CD1c-positive myeloid dendritic cell (primary cell): Measurements from ENCODE around the gene RPL31.

Experiments used
- DNase-seq: peaks from one replicate; pipeline ENCODE4 v3.0.0-alpha.2; 2016; ENCODE audit errors: extremely low spot score

The RPL31 gene

DNA sequence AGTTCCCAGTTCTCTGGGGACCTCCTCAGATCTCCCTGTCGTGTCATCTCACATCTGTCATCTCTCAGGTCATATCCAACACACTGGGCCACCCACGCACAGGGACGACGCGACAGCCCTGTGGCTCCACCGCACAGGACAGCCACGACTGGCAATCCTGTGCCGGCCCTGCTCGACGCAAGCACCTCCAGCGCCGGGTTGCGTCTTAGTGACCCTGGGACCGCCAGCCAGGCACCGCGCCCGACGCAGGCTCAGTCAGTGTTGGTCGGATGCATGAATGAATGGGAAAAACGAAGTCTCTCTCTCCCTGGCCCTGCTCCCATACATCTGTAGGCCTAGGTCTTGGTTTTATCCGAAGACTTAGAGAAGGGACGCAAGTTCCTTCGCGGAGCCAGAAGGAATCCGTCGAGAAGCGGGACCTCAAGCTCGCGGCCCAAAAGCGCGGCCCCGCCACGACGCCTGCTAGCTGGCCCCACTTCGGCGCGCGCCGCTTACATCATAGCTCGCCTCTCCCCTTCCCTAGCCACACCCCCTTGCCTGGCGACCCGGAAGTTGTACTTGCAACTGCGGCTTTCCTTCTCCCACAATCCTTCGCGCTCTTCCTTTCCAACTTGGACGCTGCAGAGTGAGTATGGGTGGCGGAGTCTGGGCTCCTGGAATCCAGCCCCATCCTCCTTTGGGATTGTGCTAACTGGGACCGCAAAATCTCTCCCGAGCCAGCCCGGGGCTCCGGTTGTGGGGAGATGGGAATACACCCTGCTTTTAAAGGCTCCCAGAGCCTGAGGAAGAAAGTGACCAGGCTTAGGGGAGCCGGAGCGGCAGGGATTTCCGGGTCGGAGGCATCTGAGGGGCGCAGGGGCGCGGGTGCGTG is at the start of gene RPL31:
Gene RPL31, plus strand, starts transcription at position 599 of the 871 bp plus-strand sequence. CDS start 413 bp downstream, outside the sequence.
- peak; percentile 96 for DNase-seq

DNA sequence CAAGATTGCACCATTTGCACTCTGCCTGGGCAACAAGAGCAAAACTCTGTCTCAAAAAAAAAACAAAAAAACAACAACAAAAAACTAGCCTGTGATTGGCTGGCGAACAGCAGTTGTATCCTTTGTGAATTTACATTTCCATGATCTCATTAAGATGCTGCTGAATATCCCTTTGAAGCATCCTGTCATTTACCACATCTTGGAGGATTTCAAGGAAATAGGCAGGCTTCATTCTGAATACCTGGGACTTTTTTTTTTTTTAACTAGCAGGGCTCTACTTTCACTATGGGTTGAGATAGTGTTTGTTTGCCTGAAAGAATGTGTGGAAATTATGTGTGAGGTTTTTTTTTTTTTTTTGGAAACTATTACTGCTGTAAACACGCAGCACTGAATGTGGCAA is 49.6 kb upstream of the RPL31 start:
- no peak for DNase-seq

DNA sequence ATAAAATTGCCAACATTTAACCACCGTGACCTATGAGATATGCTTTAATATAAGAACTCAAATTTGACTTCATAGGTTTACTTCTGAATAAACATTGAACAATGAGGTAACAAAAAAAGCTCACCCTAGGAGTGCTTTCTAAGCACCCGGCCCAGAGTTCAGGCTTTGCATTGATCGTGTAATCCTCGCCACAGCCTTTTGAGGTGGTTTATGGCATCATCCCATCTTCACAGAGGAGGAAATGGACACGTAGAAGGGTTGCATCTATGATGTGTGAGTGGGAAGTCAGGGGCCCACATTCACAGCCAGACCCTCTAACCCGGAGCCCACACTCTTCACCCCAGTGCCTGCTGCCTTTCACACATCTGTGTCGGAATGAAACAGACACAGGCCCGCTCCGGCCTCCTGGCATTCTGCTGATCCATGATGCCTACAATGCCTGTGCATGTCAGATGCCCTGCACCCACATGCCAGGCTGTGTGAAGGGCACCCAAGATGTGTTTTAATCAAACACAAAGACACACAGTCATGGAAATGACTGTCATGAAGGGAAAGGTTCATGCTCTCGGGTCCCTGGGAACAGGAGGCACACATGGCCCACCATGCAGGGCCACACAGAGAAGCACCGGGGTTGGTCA is 48.6 kb upstream of the RPL31 start:
- DNase-seq, result no peak

DNA sequence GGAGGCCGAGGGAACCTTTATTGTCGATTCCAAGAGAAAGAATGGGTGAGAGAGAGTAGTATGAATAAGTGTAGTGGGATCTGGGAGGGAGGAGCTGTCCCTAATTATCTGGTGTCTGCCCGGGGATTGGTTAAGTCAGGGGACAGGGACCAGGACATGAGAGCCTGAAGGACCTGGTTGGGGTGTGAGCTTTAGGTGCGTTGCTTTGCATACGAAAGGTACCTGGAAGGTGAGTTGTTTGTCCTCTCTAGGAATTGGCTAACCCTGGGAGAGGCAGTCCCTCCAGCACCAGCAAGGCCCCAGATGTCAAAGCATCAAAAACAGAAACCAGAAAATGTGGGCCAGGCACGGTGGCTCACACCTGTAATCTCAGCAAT is 48.1 kb upstream of the RPL31 start:
- no peak for DNase-seq

DNA sequence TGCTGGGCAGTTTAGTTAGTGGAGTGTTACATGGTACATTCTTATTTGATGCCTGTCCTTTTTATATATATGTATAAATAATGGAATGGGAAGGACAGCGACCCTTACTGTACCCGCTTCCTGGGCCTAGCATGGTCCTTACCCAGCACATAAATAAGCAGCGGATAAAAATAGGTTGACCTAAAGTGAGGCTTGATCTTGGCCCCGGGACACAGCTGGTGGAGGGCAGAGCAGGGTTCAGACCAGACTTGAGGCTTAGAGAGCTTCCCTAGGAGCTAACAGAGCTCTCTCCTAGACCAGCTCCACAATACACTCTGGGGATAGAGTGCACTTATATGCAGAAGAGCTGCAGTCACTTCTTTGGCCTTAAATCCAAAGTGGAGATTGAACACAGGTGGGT is 46.9 kb upstream of the RPL31 start:
- DNase-seq, result no peak

DNA sequence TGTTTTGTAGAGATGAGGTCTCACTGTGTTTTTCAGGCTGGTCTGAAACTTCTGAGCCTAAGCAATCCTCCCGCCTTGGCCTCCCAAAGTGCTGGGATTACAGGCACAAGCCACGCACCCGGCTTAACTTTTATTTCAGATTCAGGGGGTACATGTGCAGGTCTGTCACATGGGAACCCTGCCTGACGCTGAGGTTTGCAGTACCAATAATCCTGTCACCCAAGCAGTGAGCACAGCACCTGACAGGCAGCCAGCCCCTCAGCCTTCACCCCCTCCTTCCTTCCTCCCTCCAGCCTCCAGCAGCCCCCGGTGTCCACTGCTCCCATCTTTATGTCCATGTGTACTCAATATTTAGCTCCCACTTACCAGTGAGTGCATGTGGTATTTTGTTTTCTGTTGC is 46.0 kb upstream of the RPL31 start:
- no peak for DNase-seq

DNA sequence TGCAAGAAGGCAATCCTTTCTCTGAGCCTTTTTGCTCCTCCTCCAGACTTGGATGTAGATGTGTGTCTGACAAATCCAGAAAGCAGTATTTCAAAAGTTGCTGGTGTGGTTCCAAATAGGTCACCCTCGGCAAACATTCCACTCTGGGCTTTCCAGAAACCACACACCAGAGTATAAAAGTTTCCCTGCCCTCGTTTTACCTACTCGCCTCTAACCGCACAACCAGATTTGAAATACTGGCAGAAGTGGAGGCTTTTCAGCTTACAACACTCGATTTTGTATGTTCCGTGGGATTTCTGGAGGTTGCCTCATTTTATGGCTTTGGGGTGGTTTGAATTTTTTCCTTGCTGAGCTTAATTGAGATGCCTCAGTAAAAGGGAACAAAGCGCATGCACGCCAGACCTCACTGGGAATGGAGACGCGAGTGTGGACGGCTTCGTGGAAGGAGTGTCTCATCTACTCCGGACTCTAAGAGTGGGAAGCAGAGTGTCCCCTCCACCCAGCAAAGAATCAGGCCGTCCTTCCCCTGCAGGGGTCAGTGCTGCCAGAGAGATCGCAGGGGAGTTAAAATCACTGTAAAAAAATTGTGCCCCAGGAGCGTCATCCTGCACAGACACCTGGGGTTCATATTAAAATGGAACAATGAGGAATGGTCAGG is 44.0 kb upstream of the RPL31 start:
- no peak for DNase-seq

DNA sequence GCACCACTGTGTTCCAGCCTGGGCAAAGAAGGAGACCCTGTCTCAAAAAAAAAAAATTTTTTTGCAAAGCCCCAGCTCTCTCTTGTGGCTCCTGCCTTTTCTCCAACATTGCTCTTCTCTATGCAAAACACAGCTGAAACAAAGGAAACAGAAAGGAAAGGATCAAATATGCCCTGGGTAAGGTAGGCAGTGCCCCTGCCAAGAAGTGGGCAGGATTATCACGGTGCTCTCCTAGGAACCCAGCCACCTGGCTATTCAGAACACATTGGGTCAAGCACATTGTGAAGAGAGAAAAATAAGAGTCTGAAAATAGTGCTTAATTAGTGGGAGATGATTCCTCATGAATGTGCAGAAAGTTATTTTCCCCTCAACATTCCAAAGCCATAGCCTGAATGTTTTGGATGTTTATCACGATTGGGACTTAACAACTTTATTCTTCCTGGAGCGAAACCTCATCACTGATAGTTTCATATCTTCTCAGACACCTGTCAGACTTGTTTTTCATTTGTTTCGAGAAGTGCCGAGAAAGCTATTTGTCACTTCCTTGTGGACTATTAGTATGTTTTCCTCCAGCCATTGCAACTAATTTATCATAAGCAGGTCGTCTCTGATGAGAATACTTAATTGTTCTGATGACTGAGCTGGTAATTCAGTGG is 42.7 kb upstream of the RPL31 start:
- DNase-seq, result no peak

DNA sequence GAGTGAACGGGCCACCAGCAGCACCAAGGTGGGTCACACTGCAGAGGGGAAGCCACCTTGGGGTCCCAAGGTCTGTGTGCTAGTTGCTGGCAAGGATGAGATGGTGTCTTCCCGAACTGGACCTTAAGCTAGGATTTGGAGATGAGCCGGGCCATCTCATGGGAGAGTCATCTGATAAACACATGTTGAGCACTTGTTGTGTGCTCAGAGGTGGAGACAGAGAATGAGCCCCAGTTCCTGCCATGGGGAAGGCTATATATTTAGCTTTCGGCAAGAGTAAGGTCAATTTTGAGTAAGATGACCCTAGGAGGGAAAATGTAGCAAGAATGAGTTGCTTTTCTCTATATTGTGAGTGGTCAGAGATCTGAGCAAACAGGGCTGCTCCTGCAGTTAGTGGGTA is 41.4 kb upstream of the RPL31 start:
- no peak for DNase-seq

DNA sequence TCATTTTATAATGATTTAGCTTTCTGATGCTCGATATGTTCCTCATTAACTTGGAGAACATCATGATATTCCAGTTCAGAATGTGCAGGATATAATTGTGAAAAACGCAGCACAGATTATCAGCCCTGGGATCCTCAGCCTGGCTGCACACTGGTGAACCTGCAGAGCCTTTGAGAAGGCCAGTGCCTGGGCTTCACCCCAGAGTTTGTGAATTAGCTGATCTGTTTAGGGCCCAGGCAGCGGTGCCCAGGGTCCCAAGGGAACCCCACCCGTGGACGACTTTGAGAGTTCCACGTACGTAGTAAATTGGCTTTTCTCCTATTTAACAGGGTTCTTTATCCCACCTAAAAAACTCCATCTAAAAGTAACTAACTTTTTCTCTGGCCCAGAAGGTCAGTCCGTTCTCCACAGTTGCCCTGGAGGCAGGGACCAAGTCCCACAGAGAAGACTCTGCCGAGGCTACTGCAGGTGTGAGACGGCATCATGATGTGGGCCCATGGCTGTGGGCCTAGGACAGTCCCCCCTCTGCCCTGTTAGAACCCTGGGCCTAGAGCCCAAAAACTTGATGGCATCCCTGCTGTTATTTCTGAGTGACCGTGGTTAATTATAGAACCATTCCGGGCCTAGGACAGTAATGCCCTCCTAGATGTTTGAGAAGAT is 39.6 kb upstream of the RPL31 start:
- DNase-seq, result no peak

DNA sequence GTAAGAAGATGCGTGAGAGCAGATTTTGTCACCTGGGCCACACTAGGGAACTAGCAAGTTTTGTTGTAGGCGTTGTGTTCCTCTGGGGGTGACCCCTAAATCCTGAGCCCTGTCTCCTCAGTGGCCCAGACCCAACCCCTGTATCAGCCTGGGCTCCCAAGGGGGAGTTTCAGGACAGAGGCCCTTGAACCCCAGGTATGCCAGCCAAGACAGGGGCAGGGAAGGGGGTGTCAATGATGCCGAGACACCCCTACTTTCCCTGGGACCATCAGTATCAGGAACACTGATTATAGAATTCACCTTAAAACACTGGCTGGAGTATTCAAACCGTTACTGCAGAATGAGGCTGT is 39.1 kb upstream of the RPL31 start:
- DNase-seq, result no peak

DNA sequence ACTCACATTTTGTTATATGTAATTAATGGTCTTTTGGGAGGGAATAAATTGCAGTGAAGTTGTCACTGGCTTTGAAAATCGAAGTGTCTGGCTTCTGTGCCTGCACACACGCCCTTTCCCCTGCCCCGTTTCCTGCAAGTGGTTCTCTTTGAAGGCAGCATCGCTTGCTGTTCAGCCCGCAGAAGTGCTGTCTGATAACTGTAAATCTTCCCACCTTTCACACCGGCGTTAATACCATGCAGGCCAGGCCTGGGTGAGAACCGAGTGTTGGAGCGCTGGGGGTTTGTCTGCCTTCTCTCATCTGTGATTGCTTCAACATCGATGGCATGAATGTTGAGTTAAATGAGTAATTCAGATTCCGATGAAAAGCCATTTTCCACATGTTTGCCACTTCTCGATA is 37.9 kb upstream of the RPL31 start:
- no peak for DNase-seq

DNA sequence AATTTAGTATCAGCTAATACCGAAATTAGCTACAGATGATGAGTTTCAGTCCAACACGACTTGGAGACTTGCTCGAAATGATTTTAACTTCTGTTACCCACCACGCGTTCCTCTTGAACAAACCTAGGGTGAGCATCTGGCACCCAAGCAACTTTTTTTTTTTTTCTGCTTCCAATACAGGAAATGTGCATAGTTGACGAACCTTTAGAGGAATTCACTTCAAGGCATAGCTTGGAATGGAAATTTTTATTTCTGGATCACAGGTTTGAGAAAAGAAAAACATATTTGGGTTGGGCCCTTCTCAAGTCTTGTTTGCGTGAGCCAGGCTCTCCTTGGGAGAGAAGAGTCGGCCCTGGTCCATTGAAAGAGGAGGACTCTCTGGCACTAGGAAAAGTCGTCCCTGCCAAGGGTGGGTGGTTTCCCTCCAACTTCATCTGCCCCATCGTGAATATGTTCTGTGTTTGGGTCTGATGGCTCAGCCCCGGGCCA is 37.4 kb upstream of the RPL31 start:
- no peak for DNase-seq

DNA sequence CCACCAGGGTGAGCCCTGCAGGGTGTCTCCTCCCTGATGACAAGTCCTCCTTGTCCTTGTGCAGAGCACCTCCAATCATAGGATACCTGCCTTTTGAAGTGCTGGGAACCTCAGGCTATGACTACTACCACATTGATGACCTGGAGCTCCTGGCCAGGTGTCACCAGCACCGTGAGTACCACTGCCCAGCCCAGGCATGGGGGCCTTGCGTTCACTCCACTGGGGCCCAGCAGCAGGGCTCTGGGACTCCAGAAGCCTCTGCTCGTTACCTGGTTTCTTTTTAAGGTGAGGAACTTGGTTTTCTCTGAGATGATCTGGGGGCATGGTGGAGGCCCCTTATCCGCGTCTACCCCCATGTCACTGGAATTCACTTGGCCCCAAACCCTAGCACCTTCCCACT is 36.5 kb upstream of the RPL31 start:
- no peak for DNase-seq

DNA sequence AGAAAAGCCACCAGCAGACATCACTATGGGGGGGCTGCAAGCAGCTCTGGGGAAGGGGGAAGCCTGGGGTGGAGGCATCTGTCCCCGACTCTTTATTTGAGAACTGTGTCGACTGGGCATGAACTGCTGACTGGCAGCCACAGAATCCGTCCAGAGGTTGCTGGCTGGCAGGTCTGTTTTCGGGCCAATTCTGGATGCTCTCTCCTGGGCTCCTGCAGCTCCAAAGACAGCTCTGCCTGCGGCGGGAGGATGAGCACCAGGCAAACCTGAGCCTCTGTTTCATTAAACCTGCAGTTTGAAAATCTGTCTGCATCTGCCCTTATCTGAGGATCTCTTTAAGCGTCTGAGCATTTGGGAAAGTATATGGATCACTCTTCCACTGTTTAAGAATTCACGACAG is 34.4 kb upstream of the RPL31 start:
- DNase-seq, result no peak

DNA sequence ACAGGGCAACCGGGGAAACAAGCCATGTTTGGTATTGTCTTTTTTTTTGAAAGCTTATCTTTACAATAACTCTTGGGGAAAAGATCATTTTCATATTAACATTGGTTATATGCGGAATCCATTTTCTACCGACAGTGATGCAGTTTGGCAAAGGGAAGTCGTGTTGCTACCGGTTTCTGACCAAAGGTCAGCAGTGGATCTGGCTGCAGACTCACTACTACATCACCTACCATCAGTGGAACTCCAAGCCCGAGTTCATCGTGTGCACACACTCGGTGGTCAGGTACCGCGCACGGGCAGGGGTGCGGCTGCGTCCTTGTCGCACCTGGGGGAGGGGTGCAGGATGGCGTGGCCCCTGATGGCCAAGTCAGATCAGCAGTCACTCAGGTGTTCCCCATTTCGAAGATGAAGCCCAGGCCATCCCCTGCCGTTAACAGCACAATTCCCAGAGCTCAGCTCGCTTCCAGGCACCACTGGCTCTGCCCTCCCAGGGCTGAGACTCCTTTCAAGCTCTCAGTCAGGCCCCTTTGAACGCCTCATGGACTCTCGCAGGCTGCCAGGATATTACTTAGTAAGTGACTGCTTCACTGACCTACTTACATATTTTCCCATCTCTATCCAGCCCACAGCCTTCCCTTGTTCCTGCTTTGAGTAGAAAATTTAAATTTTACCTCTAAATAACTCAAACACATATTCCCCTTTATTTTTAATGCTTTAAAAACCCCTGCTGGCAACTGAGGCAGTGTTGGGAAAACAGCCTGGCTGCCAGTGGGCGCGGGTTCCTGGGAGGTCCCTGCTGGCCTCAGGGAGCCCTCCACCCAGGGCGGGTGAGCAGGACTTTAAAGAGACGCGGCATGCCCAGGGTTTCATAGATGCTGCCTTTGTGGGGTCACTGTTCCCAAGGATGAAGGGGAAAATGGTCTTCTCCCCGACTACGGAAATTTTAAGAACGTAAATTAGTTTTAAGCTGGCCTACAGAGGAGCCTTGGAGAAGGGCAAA is 33.6 kb upstream of the RPL31 start:
- DNase-seq, result no peak

DNA sequence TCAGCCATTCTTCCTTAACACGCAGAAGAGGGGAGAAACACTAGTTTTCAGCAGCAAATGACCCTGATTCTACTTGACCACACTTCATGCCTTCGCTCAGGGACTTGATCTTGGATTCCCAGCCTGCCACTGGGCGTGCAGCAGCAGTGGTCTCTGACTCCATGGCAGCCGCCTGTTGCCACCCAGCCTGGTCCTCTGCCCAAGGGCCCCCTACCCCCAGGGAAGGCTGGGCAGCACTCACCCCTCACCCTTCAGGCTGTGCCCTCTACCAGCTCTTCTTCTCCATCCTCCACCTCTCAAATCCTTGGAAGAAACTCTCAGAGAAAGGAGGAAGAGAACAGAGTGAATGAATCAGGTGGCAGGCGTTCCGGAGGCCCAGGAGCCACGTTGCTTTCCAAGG is 32.1 kb upstream of the RPL31 start:
- no peak for DNase-seq

DNA sequence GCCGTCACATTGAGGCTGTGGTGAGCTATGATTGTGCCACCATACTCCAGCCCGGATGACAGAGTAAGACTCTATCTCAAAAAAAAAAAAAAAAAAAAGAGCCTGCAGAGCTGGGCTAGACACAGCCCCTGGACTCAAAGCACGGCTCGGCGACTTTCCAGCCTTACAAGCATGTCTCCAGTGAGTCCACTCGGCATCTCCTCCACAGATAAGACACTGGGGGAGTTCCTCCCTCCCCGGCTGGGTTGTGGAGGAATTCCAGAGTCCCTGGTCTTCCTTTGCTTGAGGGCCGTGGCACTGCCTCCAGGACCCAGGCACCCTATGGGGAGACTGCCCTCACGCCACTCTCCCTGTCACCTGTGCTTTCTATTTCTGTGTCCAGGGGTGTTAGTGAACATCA is 30.9 kb upstream of the RPL31 start:
- no peak for DNase-seq

DNA sequence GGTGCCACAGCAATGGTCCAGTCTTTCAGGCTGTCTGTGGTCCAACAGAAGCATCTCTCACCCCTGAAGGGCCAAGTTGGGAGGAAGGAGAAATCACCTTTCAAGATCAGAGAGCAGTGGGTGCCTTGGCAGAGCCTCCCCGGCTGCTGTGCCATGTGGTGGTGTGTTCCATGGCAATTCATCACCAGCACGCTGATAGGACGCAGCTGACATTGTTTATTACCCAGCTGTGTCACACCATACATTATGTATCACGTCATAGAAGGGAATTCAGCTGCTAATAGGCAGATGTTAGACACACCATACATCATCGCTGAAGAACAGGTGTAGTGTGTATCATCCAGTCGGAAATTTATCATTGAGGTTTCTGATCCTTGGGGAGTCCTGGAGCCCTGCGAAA is 29.6 kb upstream of the RPL31 start:
- DNase-seq, result no peak

DNA sequence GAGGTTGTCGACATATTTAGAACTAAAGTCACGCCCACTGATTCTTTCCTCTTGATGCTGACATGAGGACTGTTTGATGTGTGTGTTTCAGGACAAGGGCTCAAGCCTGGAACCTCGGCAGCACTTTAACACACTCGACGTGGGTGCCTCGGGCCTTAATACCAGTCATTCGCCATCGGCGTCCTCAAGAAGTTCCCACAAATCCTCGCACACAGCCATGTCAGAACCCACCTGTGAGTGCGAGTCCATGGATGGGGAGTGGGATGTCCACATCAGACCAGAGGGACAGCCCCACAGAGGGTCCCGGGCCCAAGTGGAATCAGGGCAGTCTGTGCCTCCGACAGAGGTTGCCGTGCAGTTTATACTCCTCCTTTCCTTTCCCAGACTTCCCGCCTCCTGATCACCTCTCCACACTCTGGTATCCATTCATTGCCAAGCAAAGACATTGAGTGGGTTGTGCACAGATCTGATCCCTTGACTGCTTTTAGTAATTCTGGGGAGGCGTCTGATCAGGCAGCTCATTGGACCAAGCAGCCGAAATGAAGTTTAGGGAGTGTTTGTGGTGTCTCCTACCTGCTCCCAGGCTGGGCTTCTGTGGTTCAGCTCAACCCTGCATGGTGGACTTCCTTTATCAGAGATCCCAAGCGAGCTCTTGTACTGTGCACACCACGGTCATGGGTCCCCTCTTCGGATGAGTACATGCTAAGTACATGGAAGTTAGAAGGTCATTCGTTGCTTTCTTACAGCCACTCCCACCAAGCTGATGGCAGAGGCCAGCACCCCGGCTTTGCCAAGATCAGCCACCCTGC is 27.2 kb upstream of the RPL31 start:
- no peak for DNase-seq
